Karpas-422 (cell line): ENCODE results near the gene FPGS. TPM values are rescaled to one million over a fixed set of nuclear protein-coding genes. Genes with fewer than 3 reads are reported as not detected.
"Not testable (repeated sequence)": the region's sequence is repeated elsewhere in the genome, so short reads cannot be mapped to it uniquely, and the experiment has no call there.

Experiments
- DNase-seq: peaks from one replicate; pipeline ENCODE4 v3.0.0-alpha.2; 2015
- H2AFZ ChIP-seq: fragments of 200-600 bp; sonication (generic); 2 replicates; pipeline ENCODE4 v1.6.1; 2014; ENCODE audit warnings: antibody characterized with exemption, low read length, mixed read lengths
- H3K27ac ChIP-seq: fragments of 200-600 bp; sonication (generic); 2 replicates; pipeline ENCODE4 v1.5.1; 2014; ENCODE audit warnings: mild to moderate bottlenecking, low read length, moderate library complexity
- H3K27me3 ChIP-seq: fragments of 200-600 bp; sonication (generic); 2 replicates; pipeline ENCODE4 v1.6.1; 2014; ENCODE audit warnings: low read length, mixed read lengths
- H3K36me3 ChIP-seq: fragments of 200-600 bp; sonication (generic); 2 replicates; pipeline ENCODE4 v1.6.1; 2014; ENCODE audit warnings: low read length, mixed read lengths; ENCODE audit not compliant: insufficient read depth
- H3K4me1 ChIP-seq: fragments of 200-600 bp; sonication (generic); 2 replicates; pipeline ENCODE4 v1.6.1; 2014; ENCODE audit warnings: mild to moderate bottlenecking, low read length, mixed read lengths
- H3K4me2 ChIP-seq: fragments of 200-600 bp; sonication (generic); 2 replicates; pipeline ENCODE4 v1.6.1; 2014; ENCODE audit warnings: low read length, low read depth, mild to moderate bottlenecking; ENCODE audit not compliant: poor library complexity, severe bottlenecking
- H3K4me3 ChIP-seq: fragments of 200-600 bp; sonication (generic); 2 replicates; pipeline ENCODE4 v1.5.1; 2014; ENCODE audit warnings: mild to moderate bottlenecking, antibody characterized with exemption, low read length, mixed read lengths
- H3K79me2 ChIP-seq: fragments of 200-600 bp; sonication (generic); 2 replicates; pipeline ENCODE4 v1.6.1; 2014; ENCODE audit warnings: mild to moderate bottlenecking, low read length, mixed read lengths
- H3K9ac ChIP-seq: fragments of 200-600 bp; sonication (generic); 2 replicates; pipeline ENCODE4 v1.6.0; 2014; ENCODE audit warnings: low read length
- H3K9me2 ChIP-seq: fragments of 200-600 bp; sonication (generic), shearing (Covaris generic); replicated peaks from 2 replicates; pipeline ENCODE4 v1.6.0; 2014; ENCODE audit warnings: mild to moderate bottlenecking, low read length, moderate library complexity; ENCODE audit not compliant: insufficient read depth
- H3K9me3 ChIP-seq: fragments of 300-700, 200-600 bp; sonication (generic); 2 replicates; pipeline ENCODE4 v1.6.1; 2014; ENCODE audit warnings: low read length, mixed read lengths
- H4K20me1 ChIP-seq: fragments of 200-600 bp; sonication (generic); 2 replicates; pipeline ENCODE4 v1.6.1; 2014; ENCODE audit warnings: mild to moderate bottlenecking, antibody characterized with exemption, low read length, low read depth; ENCODE audit not compliant: insufficient read depth
- total RNA-seq: library from RNA; depleted of rRNA; stranded (reverse); fragments of >200 nt; shearing (Covaris generic); gene quantifications from 2 replicates; pipeline ENCODE4 v1.2.3, GENCODE V29; 2014; ENCODE audit warnings: low replicate concordance

Gene FPGS
- total RNA-seq, 1 experiment from 2014 or later, result 41.9 TPM

DNA sequence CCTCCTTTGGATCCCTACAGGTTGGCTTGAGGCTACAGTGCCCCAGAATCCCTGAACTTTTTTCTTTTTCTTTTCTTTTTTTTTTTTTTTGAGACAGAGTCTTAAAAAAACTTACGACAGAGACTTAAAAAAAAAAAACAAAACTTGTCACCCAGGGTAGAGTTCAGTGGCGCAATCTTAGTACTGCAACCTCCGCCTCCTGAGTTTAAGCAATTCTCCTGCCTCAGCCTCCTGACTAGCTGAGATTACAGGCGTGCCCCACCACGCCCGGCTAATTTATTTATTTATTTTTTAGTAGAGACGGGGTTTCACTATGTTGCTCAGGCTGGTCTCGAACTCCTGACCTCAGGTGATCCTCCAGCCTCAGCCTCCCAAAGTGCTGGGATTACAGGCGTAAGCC is 21.8 kb upstream of the FPGS start:
- H3K27me3 ChIP-seq, DNase-seq, H3K9me3 ChIP-seq, H3K9me2 ChIP-seq, H3K4me2 ChIP-seq, H2AFZ ChIP-seq, H3K36me3 ChIP-seq, H3K4me3 ChIP-seq, H3K9ac ChIP-seq, H4K20me1 ChIP-seq, H3K27ac ChIP-seq, H3K79me2 ChIP-seq: not testable (repeated sequence)
- peaks cover 35% of the 10 kb centered on the region for H3K4me1 ChIP-seq

DNA sequence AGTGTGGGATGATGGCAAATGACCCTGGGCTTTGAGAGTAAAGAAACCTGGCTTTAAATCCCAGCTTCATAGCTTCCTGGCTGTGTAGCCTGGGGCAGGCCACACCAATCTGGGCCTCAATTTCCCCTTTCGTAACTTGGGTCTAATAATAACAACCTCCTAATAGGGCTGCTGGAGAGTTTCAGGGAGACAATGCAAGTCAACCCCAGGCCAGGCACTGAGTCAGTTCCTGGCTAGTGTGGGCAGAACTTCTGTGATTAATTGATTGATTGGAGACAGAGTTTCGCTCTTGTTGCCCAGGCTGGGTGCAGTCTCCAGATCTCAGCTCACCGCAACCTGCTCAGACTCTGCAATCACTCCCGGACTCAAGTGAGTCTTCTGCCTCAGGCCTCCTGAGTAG is 20.9 kb upstream of the FPGS start:
- Histone ChIP-seq H3K9me2 (no peaks in the 10 kb centered on the region), H3K36me3 (no peaks in the 10 kb centered on the region), H3K4me2 (no peak overlapping the region), H3K9me3 (no peaks in the 10 kb centered on the region), H3K27me3 (no peaks in the 10 kb centered on the region), H4K20me1 (peaks cover 9% of the 10 kb centered on the region; the same call in 1 of the 2 replicates), H3K27ac (no peak overlapping the region), H3K4me1 (peaks cover 33% of the 10 kb centered on the region), H3K79me2 (peaks cover 9% of the 10 kb centered on the region), H3K4me3 (no peak overlapping the region), H3K9ac (no peak overlapping the region), H2AFZ (no peak overlapping the region)
- no peak for DNase-seq

DNA sequence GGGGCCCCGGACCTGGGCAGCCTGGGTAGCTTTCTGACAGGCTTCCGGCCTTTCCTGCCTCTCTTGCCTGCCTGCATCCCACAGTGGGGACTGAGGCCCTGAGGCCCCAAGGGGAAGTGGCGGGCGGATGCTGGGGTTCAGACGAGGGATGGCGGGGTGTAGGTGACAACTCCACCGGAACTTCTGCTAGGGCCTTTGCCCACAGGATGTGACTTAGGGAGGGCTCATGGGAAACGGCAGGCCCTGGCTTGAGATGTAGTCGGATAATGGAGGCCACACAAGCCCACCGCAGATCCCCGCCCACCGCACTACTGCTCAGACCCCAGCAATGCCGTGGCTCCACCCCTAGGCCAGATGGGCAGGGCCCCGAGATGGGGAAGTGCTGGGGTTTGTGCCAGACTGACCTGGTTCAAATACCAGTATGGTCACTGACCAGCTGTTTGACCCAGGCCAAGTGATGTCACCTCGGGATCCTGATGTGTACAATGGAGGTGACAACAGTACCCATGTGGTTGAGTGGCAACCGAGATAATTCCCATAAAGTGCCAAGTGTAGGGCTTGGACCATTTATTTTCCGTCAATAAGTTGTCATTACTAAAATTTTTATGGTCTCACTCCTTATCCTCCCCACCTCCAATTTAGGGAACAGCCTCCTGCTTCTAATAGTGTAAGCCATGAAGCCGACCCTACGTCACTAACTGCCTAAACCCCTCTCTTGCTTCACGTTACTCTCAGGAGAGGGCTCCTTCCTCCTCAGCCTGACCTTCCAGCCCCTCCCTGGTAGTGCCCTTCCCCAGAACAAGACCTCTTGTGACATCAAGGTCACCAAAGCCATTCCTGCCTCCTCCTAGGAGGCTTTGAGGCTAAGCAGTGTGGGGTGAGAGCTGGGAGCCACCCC is 19.3 kb upstream of the FPGS start:
- peak overlapping the region; percentile 98 for H2AFZ ChIP-seq
- peaks cover 25% of the 10 kb centered on the region for H4K20me1 ChIP-seq
- peaks cover 40% of the 10 kb centered on the region for H3K4me1 ChIP-seq
- peaks cover 22% of the 10 kb centered on the region for H3K79me2 ChIP-seq
- H3K4me2 ChIP-seq, result peak overlapping the region; percentile 59
- peaks cover 15% of the 10 kb centered on the region for H3K36me3 ChIP-seq
- no peak overlapping the region for H3K27ac ChIP-seq
- peak; percentile 75 for DNase-seq
- no peaks in the 10 kb centered on the region for H3K27me3 ChIP-seq
- H3K9me2 ChIP-seq, result no peaks in the 10 kb centered on the region
- H3K9ac ChIP-seq, result peak overlapping the region; percentile 53
- H3K4me3 ChIP-seq, result peak overlapping the region; percentile 35; the same call in 1 of the 2 replicates
- no peaks in the 10 kb centered on the region for H3K9me3 ChIP-seq

DNA sequence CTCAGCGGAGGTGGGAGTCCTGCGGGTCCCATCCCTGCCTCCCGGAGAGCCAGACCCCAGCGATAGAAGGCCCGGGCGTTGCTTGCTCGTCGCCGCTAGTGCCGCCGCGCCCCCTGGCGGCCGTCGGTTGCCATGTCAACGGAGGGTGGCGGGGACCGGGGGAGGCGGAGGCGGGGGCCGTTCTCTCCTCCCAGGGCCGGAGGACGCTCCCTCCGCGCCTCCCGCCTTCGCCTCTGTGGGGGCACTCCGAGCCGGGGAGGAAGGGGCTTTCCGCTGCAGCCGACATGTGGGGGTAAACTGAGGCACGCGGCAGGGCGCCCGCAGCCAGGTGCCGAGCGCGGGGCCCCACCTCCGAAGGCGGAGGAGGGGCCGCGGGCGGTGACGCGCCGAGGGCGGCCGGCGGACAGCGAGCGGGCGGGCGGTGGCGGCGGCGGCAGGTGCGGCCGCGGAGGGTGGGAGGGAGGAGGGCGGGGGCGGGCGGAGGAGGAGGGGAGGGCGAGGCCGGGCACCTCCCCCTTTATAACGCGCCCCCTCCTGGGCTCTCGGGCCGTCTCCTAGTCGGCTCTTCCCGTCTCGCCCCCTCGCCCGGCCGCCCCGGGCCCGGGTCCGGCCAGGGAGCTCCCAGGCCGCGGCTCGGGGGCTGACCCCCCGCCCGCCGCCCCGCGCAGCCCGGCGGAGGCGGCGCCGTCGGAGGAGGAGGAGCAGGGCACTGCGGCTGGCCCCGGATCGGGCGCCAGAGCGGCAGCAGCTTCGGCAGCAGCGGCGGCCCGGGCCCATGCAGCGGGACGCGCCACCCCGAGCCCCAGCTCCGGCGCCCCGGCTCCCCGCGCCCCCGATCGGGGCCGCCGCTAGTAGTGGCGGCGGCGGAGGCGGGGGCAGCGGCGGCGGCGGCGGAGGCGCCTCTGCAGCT is 17.4 kb upstream of the FPGS start:
- peak; percentile 94 for DNase-seq
- H3K4me2 ChIP-seq, result peak overlapping the region; percentile 62
- no peaks in the 10 kb centered on the region for H3K27me3 ChIP-seq
- peak overlapping the region; percentile 100 for H3K9ac ChIP-seq
- no peak overlapping the region for H3K27ac ChIP-seq
- H2AFZ ChIP-seq, result 0 out of 2 replicates have a peak overlapping the region, but pooled peaks have one; percentile 37
- H3K4me1 ChIP-seq, result peaks cover 27% of the 10 kb centered on the region
- H3K9me3 ChIP-seq, result no peaks in the 10 kb centered on the region
- H3K79me2 ChIP-seq, result peaks cover 22% of the 10 kb centered on the region
- peaks cover 27% of the 10 kb centered on the region for H3K36me3 ChIP-seq
- peak overlapping the region; percentile 78 for H3K4me3 ChIP-seq
- peaks cover 37% of the 10 kb centered on the region for H4K20me1 ChIP-seq
- H3K9me2 ChIP-seq, result no peaks in the 10 kb centered on the region

- Histone ChIP-seq H4K20me1 (peaks cover 40% of the 10 kb centered on the region), H3K9me2 (no peaks in the 10 kb centered on the region), H2AFZ (0 out of 2 replicates have a peak within 1 kb of the TSS, but pooled peaks have one; percentile 37), H3K9ac (peak within 1 kb of the TSS; percentile 100), H3K4me1 (peaks cover 27% of the 10 kb centered on the region), H3K36me3 (peaks cover 30% of the 10 kb centered on the region), H3K27me3 (no peaks in the 10 kb centered on the region), H3K27ac (peak within 1 kb of the TSS; percentile 72), H3K4me2 (peak within 1 kb of the TSS; percentile 83), H3K9me3 (no peaks in the 10 kb centered on the region), H3K79me2 (peaks cover 22% of the 10 kb centered on the region), H3K4me3 (peak within 1 kb of the TSS; percentile 78)
- peak; percentile 97 for DNase-seq
Measured at GRCh38 chr9:127785933-127786772, 16.5 kb upstream of the FPGS start, which contains the start of gene CDK9. CDK9 (plus strand) TSS chr9:127786034; CDS start chr9:127786149, 115 bp downstream.

DNA sequence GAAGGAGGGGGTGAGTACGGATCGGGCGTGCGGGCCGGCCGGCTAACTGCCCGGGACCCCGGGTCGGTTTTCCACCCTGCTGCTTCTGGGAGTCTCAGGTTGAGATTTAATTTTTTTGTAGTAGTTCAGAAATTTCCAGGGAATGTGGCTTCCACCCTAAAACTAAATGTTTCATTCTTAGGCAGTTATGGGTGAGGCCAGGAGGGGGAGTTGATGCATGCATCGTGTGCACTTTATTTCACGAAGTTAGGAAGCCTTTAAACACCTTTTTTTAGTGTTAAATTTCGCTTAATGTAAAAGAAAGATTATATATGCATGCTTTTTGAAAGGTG is 15.9 kb upstream of the FPGS start:
- Histone ChIP-seq H4K20me1 (peaks cover 40% of the 10 kb centered on the region), H3K9ac (peak overlapping the region; percentile 100), H3K9me2 (no peaks in the 10 kb centered on the region), H3K27me3 (no peaks in the 10 kb centered on the region), H3K79me2 (peaks cover 22% of the 10 kb centered on the region), H3K27ac (0 out of 2 replicates have a peak overlapping the region, but pooled peaks have one; percentile 7), H3K4me2 (peak overlapping the region; percentile 83), H3K4me1 (peaks cover 25% of the 10 kb centered on the region), H3K36me3 (peaks cover 30% of the 10 kb centered on the region), H2AFZ (no peak overlapping the region), H3K4me3 (peak overlapping the region; percentile 78), H3K9me3 (no peaks in the 10 kb centered on the region)
- DNase-seq, result no peak

GRCh38 chr9:127788337-127789011 is 14.2 kb upstream of the FPGS start:
- Histone ChIP-seq H3K27ac (no peak overlapping the region), H4K20me1 (peaks cover 47% of the 10 kb centered on the region), H3K4me3 (no peak overlapping the region), H3K36me3 (peaks cover 35% of the 10 kb centered on the region), H2AFZ (no peak overlapping the region), H3K9me3 (no peaks in the 10 kb centered on the region), H3K9ac (no peak overlapping the region), H3K9me2 (no peaks in the 10 kb centered on the region), H3K79me2 (peaks cover 22% of the 10 kb centered on the region), H3K4me1 (peaks cover 15% of the 10 kb centered on the region), H3K27me3 (no peaks in the 10 kb centered on the region), H3K4me2 (no peak overlapping the region)
- DNase-seq, result no peak
